ENCODE data around the gene TMEM163.

The TMEM163 gene

DNA sequence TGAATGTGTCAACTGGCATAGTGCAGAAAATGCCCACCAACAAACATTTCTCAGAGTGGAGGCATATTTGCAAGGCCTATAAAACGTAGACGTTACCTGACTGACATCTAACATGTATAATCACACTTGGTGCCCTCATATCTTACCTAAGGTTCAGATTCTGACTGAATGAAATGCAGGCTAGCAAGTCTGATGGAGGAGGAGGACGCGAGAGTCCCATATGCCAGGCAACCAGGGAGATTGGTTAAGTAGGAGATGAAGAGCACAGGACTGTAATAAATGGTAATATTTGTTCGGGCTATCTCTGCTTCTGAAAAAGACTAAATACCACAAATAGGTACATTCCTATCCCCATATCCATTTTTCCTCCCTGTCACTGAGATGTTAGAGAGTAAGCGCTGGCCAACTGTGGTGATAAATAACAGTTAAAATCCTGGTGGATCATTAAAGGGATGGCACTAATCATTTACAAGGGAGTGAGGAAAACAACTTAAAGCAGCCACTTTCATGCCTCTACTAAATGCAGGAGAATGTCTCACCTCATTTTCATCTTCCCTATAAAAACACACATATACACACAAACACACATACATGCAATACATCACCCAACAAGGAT is 217.2 kb downstream of the TMEM163 start:
- no peak overlapping the region for H3K4me3 ChIP-seq (ENCODE audit: low read depth, low read length)

GRCh38 chr2:134500211-134500935 is 218.4 kb downstream of the TMEM163 start:
- TF ChIP-seq CTCF (IDR thresholded peaks at IDR 0.05; ENCODE audit: borderline replicate concordance, insufficient read depth, low read depth, low read length): no peak
- H3K4me3 ChIP-seq (ENCODE audit: low read depth, low read length): no peak overlapping the region

More for the DNA sequence above, 217.2 kb downstream of the TMEM163 start:
- no peak for TF ChIP-seq CTCF (IDR thresholded peaks at IDR 0.05; ENCODE audit: borderline replicate concordance, insufficient read depth, low read depth, low read length)

DNA sequence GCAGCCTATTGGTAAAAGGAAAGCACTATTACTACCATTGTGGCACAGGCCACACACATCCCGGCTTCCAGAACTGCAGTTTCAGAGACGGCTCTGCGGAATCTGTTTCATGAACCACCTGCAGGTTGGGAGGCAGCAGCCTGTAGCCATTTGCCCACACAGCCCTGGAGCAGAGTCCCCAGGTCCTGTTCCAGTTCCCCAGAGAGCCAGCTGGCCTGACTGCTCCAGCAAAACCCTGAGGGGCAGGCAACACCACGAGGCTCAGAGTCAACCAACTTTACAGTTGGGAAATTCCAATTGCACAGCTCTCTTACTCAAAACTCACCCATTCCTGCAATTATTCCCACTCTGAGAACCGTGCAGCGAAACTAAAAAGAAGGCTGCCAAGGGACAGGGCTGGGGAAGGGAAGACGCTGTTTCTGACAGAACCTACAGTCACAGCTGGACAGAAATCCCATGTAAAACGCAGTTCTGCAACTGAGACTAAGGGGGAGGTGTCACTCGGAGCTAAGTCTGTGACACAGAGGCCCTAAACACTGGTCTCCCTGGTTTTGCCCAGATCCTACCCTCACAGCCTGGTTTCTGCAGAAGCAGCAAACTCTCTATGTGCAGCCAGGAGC is 219.4 kb downstream of the TMEM163 start:
- no peak overlapping the region for H3K4me3 ChIP-seq (ENCODE audit: low read depth, low read length)
- TF ChIP-seq CTCF (IDR thresholded peaks at IDR 0.05; ENCODE audit: borderline replicate concordance, insufficient read depth, low read depth, low read length): no peak

- no peak for TF ChIP-seq CTCF (IDR thresholded peaks at IDR 0.05; ENCODE audit: borderline replicate concordance, insufficient read depth, low read depth, low read length)
- no peak overlapping the region for H3K4me3 ChIP-seq (ENCODE audit: low read depth, low read length)
Measured at GRCh38 chr2:134498654-134499053, 220.1 kb downstream of the TMEM163 start.

DNA sequence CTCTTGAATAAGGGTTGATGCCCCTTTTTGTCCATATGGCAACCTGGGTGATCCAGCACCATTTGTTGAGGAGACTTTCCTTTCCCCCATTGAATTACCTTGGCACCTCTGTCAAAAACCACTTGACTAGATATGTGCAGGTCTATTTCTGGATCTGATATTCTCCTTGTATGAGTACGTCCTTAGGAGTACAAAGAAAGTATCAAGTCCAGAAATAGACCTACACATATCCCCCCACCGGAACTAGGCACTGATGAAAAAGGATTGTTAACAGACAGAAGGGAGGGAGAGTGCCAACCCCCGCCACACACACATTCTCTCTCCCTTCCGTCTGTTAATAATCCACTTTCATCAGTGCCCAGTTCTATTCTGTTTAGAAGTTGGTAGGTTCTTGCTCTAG is 225.0 kb downstream of the TMEM163 start:
- TF ChIP-seq CTCF (IDR thresholded peaks at IDR 0.05; ENCODE audit: borderline replicate concordance, insufficient read depth, low read depth, low read length): no peak

GRCh38 chr2:134491771-134492441 is 226.9 kb downstream of the TMEM163 start:
- TF ChIP-seq CTCF (IDR thresholded peaks at IDR 0.05; ENCODE audit: borderline replicate concordance, insufficient read depth, low read depth, low read length): no peak
- H3K4me3 ChIP-seq (ENCODE audit: low read depth, low read length): no peak overlapping the region

More for the DNA sequence above, 225.0 kb downstream of the TMEM163 start:
- H3K4me3 ChIP-seq (ENCODE audit: low read depth, low read length): no peak overlapping the region
